Astrocyte of the cerebellum (primary cell): ENCODE data around the gene CECR2.

ENCODE experiments used
- DNase-seq: peaks from one replicate; pipeline ENCODE4 v3.0.0-alpha.2; 2011; ENCODE audit warnings: low read depth
- H3K4me3 ChIP-seq: 2 replicates; pipeline ENCODE4 v1.5.1; 2011; ENCODE audit warnings: mild to moderate bottlenecking, low read depth, low read length, moderate library complexity
- in situ Hi-C: cut with HindIII; loops from 2 replicates; pipeline ENCODE4 v1.10.0; 2017; ENCODE audit warnings: low sequenced_read_pairs
- TF ChIP-seq, protein P1 (sequence below): IDR thresholded peaks from 2 replicates; pipeline ENCODE4 v1.5.1; 2012; ENCODE audit warnings: low read length, low read depth, moderate library complexity, mild to moderate bottlenecking; ENCODE audit errors: missing control alignments

The CECR2 gene

DNA sequence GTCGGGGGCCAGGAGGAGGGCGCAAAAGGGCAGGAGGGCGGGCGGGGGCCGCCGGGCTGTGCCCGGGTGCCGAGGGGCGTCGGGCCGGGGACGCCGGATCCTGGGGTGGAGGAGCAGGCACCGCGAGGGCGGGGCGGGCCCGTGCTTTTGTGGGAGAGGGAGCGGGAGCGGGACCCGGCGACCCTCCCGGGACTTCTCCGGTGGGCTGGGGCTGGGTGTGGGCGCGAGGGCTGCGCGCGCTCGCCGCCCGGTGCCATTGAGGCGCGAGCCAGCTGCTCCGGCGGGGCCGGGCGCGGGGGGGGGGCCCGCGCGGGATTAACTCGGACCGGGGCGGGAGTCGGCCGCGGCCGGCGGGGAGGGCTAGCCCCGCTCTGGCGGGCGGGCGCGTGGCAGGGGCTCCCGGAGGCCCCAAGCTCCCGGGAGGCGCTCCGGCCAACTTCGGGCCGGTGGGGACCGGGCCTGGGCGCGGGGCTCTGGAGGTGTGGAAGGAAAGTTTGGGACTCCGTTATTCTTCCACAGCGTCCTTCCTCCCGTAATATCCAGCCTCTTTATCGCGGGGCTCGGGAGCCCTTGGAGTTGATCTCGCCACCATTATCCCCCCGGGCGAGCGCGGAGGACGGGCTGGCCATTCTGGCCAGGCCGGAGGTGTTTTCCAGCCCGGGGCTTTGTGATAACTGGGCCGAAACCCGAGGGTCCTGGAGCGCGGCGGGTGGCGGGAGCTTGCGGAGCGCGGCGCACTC, 936 bp downstream of the CECR2 start:
- peak overlapping the region; percentile 46 for H3K4me3 ChIP-seq
- in situ Hi-C loops, result no loop called here
- no peak for DNase-seq
- TF ChIP-seq, protein P1, sequence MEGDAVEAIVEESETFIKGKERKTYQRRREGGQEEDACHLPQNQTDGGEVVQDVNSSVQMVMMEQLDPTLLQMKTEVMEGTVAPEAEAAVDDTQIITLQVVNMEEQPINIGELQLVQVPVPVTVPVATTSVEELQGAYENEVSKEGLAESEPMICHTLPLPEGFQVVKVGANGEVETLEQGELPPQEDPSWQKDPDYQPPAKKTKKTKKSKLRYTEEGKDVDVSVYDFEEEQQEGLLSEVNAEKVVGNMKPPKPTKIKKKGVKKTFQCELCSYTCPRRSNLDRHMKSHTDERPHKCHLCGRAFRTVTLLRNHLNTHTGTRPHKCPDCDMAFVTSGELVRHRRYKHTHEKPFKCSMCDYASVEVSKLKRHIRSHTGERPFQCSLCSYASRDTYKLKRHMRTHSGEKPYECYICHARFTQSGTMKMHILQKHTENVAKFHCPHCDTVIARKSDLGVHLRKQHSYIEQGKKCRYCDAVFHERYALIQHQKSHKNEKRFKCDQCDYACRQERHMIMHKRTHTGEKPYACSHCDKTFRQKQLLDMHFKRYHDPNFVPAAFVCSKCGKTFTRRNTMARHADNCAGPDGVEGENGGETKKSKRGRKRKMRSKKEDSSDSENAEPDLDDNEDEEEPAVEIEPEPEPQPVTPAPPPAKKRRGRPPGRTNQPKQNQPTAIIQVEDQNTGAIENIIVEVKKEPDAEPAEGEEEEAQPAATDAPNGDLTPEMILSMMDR, result no peak

DNA sequence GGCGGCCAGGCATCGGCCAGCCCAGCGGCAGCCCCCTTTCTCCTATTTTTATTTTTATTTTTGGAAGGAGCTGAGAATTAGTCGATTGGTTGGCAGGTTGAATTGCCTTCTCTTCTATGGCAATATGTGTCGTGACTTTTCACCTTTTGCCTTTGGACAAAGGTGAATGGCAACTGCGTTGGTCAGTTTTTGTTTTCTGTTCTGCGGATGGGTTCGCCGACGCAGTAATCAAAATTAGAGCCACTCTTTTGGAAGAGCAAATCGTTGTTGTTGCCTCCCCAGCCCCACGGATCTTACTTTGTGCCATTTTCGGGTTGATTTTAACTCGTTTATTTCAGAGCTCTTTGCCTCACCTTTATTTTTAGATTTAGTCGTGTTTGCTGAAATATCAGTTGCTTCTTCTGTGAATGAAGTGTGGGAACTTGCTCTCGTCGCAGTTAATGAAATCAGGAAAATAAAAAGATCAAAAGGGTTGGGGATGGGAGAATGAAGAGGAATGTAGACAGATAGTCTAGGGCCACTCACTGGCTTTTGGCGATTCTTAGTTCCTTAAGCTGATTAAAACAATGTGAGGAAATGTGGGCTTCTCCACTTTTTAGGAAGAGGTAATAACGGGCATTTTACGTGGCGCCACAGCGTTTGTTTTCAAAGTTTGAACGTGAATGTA, 1.6 kb downstream of the CECR2 start:
- in situ Hi-C loops, result no loop called here
- H3K4me3 ChIP-seq, result peak overlapping the region; percentile 46
- DNase-seq, result no peak
- TF ChIP-seq, protein P1, result no peak

DNA sequence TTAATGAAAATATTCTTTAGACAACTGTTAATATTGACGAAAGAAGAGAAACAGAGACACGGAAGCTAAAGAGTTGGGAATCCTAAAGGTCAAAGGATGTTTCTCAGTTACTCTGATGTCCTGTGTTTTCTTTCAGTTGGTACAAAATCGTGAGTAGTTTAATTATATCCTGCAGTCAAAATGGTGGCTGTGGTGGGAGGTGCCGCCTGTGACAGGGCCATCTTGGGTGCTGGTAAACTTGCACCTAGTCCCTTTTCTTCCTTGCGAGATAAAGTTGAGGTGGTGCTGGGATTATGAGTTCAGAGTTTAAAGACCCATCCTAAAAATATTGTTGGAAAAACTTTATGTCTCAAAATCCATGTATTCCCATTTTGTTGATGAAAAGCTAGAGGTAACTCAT, 2.2 kb downstream of the CECR2 start:
- in situ Hi-C loops, result no loop called here
- TF ChIP-seq, protein P1, result no peak
- no peak for DNase-seq
- H3K4me3 ChIP-seq, result no peak overlapping the region

DNA sequence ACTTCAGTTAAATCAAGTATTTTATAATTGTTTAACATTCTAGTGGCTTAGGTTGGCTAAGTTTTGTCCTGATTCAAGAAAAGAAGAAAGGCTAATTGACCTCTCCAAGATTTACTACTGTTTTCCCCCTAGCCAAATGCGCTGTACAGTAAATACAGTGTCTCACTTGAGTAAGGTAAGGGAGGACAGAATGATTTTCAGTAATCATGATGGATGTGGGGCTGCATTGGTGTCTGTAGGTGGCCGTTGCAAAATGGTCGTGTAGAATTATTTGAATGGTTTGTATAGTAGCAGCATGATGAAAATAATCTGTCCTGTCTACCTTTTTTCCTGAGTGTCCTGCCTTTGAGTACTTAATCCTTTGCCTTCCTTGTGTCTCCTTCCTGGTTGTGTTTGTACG, 4.6 kb downstream of the CECR2 start:
- in situ Hi-C loops, result no loop called here
- TF ChIP-seq, protein P1, result no peak
- H3K4me3 ChIP-seq, result no peak overlapping the region
- no peak for DNase-seq

DNA sequence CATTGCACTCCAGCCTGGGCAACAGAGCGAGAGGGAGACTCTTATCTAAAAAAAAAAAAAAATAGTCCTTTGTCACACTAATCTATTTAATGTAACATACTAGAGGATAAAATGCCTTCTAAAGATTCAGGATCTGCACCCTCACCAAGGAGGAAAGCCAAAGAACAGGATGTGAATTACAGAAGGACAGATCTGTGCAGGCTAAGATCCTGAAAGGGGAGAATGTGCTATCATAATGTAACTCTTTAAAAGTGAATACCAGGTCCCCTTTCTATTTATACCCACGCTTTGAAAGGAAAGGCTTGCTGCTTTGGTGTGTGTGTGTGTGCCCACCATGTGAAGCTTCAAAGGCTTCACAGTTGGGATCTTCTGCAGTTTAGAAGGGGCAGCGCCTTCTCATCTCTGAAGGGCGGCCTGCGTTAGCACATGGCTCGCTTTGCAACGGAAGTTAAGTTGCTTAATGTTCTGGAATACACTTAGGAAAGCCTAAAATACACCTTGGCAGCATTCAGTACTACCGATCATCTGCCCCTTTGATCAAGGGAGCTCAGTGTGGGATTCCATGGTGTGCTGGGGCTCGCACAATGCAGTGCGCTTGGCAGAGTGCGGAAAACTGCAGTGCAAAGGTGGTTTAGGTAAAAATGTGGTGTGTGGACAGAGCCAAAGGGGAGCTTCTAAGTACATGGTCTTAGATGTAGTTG, 6.8 kb downstream of the CECR2 start:
- in situ Hi-C loops, result no loop called here
- no peak overlapping the region for H3K4me3 ChIP-seq
- DNase-seq, result no peak
- TF ChIP-seq, protein P1, result no peak

DNA sequence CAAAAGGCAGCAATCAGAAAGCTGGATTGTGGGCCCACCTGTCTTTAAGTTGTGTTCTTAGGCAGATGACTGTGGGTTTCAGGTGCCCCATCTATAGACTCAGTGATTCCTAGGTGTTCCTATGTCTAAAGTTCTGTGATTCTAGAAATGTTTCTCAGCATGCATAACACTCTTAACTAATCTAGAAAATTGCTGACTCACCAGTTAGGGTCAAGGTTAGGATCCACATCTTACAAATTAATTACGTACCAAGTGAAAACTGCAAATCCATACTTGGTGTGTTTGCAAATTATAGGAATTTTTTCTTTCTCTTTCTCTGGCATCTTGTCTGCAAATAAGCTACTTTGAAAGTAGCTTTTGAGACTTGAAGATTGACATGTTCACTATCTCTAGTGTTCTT, 7.7 kb downstream of the CECR2 start:
- TF ChIP-seq, protein P1, result no peak
- DNase-seq, result no peak
- no peak overlapping the region for H3K4me3 ChIP-seq
- in situ Hi-C loops, result no loop called here
